ENCODE results near the gene NKD1.
A peak's percentile ranks its signal among the peaks of the same experiment; 100 is the strongest.

NKD1 gene

DNA sequence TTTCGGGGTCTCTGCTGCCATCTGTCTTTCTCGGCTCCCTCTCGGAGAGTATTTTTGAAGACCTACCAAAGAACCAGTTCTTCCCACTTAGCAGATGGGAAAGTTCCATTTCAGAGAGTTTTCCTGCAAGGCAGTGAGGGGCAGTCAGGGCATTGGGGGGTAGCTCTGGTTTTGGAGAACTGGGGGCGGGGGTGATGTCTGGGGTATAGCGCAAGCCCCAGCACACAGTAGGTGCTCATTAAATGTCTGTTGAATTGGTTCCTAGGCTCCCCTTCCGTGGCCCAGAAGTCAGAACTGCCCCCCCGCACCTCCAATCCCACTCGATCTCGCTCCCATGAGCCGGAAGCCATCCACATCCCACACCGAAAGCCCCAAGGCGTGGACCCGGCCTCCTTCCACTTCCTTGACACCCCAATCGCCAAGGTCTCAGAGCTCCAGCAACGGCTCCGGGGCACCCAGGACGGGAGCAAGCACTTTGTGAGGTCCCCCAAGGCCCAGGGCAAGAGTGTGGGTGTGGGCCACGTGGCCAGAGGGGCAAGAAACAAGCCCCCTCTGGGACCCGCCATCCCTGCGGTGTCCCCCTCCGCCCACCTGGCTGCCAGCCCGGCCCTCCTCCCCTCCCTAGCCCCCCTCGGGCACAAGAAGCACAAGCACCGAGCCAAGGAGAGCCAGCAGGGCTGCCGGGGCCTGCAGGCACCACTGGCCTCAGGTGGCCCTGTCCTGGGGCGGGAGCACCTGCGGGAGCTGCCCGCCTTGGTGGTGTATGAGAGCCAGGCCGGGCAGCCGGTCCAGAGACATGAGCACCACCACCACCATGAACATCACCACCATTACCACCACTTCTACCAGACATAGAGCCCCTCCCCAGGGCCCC lies 85.0 kb downstream of the NKD1 start:
- no peak for DNase-seq

DNA sequence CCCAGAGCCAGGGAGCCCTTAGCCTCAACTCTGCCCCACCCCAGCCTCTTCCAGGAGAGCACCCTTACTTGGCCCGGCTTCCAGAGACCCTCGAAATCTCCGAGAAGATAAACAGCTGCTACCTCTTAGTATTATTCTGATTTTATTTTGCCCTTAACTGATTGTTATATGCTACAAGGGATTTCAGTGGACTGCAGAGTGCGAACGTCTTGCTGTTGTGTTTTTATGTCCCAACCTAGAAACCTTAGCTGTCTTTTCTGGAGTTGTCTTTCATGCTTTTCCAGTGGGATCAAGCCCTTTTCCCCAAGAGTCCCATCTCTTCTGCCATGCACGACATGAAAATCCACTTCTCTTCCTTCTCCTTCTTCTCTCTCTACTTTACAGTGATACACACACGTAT lies 85.9 kb downstream of the NKD1 start:
- DNase-seq: no peak

DNA sequence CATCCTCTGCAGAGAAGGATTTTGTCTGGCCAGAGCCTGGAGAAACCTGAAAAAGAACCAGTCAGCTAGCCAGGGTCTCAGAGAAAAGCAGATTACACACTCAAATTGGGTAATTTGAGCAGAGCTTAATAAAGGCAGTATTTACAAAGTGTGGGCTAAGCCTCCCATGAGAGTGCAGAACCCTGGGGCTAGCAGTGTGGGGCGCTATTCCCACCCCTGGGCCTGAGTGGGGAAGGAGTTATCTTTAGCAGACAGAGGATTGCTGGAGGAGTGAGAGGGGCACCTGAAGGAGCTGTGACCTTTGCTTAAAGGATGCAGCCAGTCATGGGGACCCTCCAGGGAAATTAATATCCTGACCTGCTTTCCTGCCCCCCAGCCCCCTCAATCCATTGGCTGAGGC lies 86.8 kb downstream of the NKD1 start:
- no peak for DNase-seq

DNA sequence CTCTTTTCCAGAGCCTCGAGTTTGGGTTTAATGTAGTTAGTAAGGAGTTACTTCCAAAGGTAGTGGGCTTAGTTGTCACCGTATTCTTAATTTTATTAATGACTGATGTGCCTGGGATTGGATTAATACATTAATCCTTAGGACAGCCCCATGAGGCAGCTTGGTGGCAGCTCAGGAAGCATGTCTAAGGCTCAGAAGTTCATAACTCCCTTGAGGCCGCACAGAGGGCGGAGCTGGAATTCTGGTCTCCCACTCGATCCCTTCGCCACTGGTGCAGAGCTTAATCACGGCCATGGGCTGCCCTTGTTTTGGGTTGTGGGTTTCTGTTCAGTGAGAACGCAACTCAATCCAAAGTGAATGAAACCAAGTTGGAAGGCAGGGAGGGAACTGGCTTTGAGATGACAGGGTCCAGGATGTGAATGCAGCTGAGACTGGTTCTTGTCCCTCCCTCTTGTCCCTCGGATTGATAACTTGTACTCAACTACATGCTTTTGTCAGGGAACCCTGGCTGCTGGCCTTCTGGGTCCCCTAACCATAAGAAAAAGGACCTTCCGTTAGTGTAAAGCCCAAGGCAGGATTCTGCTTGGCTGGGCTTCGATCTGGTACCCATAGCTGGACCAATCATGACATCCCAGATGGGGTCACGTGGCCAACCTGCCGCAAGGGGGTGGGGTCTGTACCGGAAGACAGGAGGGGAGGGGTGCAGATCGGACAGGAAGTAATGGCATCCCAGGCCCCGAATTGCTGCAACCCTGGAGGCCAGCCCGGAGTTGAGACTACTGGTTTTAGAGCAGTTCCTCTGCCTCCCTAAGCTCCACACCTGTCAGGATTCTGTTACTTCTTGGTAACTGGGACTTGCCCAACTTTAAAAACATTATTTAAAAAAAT lies 87.6 kb downstream of the NKD1 start:
- no peak for DNase-seq

DNA sequence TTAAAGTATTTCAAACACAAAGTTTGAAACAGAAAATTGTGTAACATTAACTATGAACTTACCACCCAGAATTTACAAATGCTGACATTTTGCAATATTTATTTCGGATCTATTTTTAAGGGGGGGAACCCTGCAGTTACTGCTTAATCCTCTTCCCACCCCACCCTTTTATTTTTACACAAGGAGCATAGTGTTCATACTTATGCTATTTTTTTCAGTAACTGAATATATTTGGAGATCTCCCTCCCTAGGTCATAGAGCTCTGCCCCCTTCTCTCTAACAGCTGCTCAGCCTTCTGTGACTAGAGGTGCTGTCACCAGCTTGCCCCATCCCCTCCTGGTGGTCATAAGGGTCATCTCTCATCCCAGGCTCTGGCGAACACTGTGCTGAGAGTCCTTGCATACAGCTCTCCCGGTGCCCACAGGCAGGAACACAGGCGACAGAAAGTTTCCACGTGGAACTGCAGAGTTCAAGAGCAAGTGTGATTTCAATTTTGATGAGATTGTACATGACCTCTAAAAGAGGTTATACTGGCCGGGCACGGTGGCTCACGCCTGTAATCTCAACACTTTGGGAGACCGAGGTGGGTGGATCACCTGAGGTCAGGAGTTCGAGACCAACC lies 88.7 kb downstream of the NKD1 start:
- no peak for DNase-seq

DNA sequence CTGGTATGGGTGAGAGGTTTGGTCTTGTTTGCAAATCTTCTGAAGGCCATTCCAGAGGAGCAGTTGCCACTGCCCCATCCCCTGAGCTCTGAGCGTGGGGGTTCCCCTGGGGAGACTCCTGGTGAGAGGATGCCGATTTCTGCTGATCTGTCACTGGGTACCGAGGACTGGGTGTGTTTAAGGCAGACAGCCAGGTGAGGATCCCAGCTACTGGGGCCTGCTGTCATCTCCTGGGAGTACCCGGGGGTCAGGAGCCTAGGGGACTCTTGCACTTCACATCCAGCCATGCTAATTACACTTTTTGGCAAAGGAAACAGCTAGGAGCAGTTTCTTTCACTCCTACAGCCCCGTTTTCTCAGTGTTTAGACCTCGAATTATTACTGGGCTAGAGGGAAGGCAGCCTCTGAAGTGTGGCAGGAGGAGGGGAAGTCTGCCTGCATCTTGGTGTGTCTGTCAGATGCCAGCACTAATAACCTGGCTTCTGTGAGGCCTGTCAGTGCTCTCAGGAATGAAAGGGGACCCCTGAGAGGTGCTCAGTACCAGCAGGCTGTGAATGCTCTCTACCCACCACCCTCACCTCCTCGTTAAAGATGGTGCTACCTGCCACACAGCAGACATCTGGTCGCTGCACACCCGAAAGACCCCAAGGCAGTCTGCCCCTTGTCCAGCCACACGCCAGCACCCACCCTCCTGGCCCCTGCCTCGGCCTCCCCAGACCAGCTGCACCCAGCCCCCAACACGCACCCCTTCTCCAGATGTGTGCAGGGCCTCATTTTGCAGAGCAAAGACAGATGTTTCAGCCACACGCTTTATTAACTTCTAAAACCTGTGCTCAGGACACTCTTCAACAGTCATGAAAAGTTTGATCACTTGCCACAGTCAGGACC lies 89.8 kb downstream of the NKD1 start:
- DNase-seq: no peak

DNA sequence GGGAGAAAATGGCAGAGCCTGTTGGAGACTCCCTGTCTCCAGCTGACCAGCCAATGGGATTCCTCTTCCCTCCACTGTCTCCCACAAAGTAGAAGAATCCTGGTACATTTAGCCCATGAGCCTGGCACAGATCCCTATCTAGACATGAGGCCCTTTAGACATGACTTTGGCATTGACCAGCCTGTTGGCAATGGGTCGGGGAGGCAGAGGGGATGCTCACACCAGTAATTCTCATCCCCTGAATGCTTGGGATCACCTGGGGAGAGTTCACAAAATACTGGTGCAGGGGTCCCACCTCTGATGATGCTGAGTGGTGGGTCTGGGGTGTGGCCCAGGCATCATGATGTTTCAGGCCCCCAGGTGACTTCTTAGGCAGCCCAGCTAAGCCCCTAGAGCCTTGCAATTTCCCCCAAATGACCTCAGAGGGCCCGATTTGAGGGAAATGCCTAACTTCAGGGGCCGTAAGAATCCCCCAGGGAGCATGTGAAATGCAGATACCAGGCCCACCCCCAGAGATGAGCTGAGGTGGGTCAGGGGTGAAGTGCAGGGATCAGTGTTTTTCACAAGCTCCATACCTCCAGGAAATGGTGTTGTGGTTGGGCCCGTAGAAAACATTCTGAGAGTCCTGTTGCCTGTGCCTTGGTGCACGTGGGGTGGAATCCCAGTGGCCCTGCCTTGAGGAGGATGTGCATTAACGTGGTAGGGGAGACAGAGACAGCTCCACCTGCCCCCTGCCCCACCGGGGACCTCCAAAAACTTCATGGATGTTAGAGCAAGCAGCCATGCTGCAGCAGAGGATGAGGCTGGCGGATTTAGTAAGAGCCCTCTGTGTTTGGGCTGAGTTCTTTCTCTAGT lies 90.8 kb downstream of the NKD1 start:
- no peak for DNase-seq

DNA sequence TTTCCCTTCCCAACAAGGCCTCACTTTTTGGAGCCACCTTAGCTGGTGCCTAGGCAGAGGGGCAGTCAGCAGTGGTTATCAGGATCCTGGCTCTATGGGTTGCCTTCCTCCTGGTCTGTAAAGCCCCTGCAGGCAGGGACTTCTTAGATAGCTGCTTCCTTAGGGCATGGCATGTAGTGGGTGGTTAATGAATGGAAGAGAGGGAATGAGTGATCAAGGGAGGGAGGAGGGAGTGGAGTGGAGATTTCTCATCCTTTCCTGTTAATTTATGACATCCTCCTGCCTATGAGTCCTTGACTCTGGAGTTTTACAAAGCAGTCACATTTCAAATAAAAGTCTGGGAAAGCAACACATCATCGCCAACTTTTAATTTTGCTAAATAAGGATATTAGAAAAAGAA lies 92.2 kb downstream of the NKD1 start:
- DNase-seq: no peak

DNA sequence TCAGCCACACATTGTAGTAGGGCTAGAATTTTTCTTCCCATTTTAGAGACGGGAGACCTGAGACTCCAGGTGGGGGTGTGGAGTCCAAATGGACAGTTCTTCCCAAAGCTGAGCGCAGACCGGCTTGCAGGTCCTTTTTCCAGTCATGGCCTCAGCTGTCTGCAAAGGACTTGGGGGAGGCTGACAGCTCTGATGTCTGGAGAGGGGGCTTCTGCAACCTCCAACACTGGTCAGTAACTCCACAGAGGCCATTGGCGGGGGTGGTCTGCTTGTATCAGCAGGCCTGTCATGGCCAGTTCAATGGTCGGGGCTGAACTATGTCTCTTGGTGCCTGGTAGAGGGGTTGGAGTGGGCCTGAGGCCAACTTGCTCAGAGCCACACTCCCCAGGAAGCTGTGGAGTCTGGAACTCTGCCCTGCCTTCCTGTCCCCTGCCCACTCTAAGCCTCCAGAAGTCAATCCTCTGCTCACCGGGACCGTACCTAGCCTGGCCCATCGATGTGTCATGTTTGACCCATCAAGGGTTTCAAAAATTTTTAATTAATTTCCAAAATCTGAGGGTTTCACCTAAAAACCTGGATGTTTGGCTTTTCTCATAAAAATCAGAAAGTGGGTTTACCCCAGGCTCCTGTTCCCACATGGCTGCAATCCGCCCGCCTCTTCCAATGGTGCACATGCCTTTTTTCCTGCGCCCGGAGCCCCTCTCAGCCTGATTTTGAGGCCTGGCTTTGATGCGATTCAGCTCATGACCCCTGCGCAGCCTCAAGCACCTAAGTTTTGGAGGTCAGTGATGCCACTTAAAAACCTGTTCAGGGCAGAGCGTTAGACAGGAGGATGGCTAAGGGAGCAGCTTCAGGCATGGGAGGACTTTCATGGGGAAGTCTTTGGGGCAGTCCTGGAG lies 93.0 kb downstream of the NKD1 start:
- DNase-seq: no peak

DNA sequence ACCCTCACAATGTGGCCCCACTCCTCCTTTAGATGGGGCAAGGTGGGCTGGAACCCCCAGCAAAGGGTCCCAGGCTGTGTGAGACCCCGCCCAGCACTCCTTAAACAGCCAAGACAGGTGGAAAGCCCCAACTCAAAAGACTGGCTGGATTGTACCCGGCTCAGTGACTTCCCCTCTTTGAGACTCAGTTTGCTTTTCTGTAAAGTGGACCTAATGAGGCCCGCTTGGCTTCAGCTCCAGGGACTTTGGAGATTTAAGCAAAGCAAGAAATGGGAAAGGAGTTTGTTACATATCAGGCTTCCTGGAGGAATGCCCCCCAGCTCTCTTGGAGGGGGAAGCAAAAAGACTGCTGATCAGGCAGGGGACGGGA lies 93.6 kb downstream of the NKD1 start:
- no peak for DNase-seq

DNA sequence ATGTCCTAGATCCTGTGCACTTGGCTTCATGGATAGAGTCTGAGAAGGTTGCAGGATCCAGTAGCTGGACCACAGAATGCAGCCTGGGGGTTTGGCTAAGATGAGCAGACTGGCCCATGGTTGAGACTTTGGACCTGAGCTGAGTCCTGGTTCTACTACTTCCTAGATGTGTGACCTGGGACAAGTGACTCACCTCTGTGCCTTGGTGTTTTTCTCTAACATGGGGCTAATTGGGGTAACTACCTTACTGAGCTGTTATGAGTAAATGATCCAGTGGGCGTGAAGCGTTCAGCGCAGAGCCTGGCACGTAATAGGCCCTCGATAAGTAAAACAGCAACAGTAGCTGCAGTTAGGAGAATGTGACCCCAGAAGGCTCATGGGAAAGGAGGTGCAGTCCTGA lies 94.2 kb downstream of the NKD1 start:
- DNase-seq: no peak

DNA sequence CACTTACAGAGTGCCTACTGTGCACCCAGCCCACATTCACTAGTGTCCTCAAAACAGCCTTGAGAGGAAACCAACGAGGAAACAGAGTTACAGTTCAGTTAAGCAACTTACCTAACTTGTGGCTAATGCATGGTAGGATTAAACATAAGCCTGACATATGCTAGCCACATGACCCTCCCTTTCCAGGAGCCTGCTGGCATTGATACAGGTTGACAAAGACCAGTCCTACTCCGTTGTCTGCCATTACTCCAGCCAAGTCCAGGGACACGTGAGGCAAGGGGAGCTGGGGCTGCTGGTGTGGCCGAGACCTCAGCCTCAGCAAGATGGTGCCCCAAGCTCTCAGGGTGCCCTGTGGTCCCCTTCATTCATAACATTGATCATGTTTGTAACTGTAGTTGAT lies 95.0 kb downstream of the NKD1 start:
- no peak for DNase-seq

DNA sequence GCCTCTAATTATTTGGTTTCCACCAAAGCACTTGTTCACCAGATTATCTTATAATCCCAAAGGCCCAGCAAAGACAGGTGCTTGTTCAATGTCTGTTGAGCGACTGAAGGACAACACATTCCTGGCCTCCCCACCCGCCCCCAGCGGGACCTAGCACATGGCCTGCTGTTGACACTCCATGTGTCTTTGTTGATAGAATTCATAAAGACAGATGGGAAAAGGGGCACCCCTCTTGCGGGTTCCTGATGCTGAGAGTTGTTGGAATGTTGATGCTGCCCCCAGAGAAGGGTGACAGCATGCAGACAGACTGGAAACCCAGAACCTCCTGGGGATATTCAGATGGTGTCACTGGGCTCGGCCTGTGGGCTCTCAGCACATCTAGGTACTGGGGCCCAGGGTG lies 96.0 kb downstream of the NKD1 start:
- no peak for DNase-seq

DNA sequence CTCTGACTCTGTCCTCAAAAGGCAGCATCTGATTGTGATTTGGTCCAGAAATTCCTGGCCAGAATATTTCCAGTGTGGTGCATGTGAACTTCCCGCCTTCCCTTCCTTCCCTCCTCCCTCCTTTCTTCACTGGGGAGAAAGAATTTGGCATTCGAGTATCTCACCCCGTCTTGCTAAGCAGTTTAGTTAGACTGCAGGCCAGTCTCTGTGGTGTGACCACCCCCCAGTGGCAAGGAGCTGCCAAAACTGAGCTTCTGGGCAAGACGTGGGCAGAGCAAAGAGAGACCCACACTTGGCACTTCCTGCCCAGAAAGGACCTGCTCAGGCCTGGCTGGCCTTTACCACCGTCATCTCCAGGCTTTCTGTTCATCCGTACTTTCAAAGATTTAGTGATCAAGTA lies 96.5 kb downstream of the NKD1 start:
- DNase-seq: peak; percentile 51

DNA sequence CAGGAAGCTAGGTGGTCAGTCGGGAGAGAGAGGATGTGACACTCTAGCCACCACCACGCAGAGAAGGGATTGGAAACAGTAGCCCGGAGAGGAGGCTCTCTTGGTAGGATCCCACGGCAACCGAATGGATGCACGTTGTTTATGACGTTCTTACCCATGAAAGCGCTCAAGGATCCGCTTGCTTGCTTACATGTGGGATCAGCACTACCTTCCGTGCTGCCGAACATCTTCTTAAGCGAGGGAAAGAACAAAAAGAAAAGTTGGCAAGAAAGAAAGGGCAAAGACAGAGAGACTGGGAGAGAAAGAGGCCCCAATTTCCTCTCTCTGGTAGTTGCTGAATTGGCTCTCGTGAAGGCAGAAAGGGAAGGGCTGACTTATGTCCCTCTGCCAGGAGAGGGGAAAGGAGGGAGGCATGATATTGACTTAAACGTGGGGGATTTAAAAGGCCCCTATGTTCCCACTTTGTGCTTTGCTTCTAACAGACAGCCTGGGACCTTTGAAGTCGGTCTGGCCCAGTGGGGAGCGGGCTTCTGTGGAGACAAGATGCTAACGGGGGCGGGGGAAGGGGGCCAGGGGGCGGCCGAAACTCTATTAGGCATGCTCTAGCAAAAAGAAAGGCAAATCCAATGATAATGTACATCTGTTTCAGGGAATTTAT lies 97.5 kb downstream of the NKD1 start:
- no peak for DNase-seq

DNA sequence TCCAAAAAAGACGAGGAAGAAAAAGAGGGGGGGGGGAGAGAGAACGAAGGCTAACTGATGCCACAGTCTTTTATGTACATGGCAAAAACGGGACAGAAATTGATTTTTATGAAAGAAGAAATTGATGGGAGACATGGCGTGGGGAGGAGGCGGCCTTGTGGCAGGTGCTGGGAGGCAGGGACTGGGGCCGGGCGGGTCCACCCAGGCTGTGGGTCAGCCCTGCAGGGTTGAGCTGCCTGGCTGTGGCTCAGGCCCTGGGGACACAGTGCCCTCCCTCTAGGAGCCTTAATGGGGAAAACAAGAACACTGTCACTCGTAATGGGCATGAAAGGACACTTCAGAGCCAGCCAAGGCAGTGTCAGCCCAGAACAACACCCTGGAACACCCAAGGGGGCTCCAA lies 98.1 kb downstream of the NKD1 start:
- DNase-seq: no peak

DNA sequence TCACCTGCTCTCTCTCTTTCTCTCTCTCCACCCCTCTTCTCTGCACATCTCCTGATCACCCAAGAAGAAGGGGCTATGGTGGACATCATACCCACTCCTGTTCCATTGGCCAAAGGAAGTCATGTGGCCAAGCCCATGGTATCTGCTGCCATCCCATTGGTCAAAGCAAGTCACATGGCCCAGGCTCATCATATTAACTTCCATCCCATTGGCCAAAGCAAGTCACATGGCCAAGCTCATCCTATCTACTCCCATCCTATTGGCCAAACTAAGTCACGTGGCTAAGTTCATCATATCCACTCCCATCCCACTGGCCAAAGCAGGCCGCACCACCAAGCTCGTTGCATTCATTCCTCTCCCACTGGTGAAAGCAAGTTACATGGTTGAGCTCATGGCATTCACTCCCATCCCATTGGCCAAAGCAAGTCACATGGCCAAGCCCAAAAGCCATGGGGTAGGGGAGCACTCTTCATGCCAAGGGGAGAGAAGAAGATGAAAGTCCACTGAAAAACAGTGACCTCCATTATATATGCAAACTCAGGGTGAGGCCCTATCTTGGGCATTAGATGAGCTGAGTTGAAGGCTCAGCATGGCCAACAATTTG lies 103.7 kb downstream of the NKD1 start:
- no peak for DNase-seq

DNA sequence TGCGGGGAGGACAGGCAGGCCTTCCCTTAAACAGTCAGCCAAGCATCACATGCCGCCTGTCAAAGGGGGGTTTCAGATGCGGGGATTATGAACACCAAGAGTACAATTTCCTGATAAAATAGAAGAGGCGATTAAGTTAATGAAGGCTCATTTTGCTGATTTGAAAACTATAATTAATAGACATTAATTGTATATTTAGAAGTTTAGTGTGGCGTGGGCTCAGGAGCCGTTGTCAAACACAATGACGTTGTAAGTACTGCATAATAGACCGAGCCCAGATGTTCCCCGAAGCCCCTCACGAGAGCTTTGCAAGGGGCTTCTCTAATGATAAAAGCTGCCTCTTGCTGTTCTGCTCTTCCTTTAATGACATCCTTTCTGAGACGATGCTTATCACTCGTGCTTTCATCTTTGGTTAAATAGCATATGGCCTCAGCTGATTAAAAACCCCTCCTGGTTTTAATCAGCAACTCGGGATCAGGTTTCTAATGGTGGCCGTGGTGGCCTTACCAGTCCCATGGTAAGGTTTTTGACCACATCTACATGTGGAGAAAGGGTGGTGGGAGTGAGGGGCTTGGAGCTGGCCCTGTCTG lies 104.7 kb downstream of the NKD1 start:
- no peak for DNase-seq
